HepG2 (cell line): ENCODE results near the gene PIGX.

ENCODE experiments used
- EEA1 ChIP-seq: sonication (generic); formaldehyde crosslinking; IDR thresholded peaks from 2 replicates; pipeline ENCODE4 v1.5.1; 2020; ENCODE audit warnings: mild to moderate bottlenecking, missing genetic modification reagents, borderline replicate concordance
- ETV5 ChIP-seq: IDR thresholded peaks from 2 replicates; pipeline ENCODE4 v1.6.1; 2018; ENCODE audit warnings: missing biosample characterization, missing genetic modification reagents, inconsistent platforms, borderline replicate concordance
- PBX3 ChIP-seq: sonication (generic); formaldehyde crosslinking; IDR thresholded peaks from 2 replicates; pipeline ENCODE4 v1.8.1; 2023; ENCODE audit warnings: missing genetic modification reagents, inconsistent platforms, borderline replicate concordance
- SP2 ChIP-seq: sonication (generic); formaldehyde crosslinking; IDR thresholded peaks from 2 replicates; pipeline ENCODE4 v1.5.1; 2020; ENCODE audit warnings: mild to moderate bottlenecking, missing genetic modification reagents
- ZBTB14 ChIP-seq: sonication (generic); formaldehyde crosslinking; IDR thresholded peaks from 2 replicates; pipeline ENCODE4 v1.4.0; 2020; ENCODE audit warnings: missing genetic modification reagents
- ZNF335 ChIP-seq: sonication (generic); formaldehyde crosslinking; IDR thresholded peaks from 2 replicates; pipeline ENCODE4 v1.4.0; 2020; ENCODE audit warnings: missing genetic modification reagents
- ZNF629 ChIP-seq: sonication (generic); formaldehyde crosslinking; conservative IDR thresholded peaks from 2 replicates; pipeline ENCODE4 v1.5.0; 2020; ENCODE audit warnings: missing genetic modification reagents
- ZNF878 ChIP-seq: sonication (generic); formaldehyde crosslinking; IDR thresholded peaks from 2 replicates; pipeline ENCODE4 v1.8.1; 2023; ENCODE audit warnings: mild to moderate bottlenecking, missing genetic modification reagents, moderate library complexity

GRCh38 chr3:196741249-196741889 lies 29.2 kb downstream of the PIGX start:
- TF ChIP-seq ZNF878 (CRISPR knock-in tag) (no peak), SP2 (CRISPR knock-in tag) (no peak), PBX3 (CRISPR knock-in tag) (no peak), ZBTB14 (CRISPR knock-in tag) (no peak), ZNF629 (CRISPR knock-in tag) (no peak), ETV5 (CRISPR knock-in tag) (no peak), EEA1 (CRISPR knock-in tag) (no peak), ZNF335 (CRISPR knock-in tag) (no peak)
